Stimulated activated CD8-positive, alpha-beta memory T cell treated with anti-CD3 and anti-CD28 coated beads, Interleukin-15, amount 100 ng/mL, for 4 hours (primary cell): Measurements from ENCODE around the gene KRT76.
"Not testable (repeated sequence)": the region's sequence is repeated elsewhere in the genome, so short reads cannot be mapped to it uniquely, and the experiment has no call there.

Experiments used
- DNase-seq, 2 donors: peaks; one replicate each; pipeline ENCODE4 v3.0.0-alpha.2; 2020; ENCODE audit warnings: low read depth in 2 of 2

Gene KRT76

DNA sequence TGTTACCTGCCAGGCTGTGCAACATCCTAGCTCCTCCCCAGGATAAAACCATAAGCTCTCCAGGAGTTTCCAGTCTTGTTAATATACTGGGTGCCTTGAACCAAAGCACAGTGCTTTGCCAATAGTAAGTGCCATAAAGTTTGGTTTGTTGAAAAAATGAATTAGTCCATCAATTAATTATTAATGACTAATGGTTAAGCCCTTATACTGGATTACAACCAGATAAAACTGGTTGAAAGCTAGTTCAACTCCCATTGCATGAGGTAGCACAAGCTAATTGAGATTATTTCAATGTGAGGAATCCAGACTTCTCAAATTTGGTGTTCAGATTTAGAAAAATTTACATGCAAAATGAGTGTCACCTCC lies 20.4 kb upstream of the KRT76 start:
- DNase-seq: no peak

GRCh38 chr12:52796839-52797528 lies 19.8 kb upstream of the KRT76 start:
- no peak for DNase-seq

DNA sequence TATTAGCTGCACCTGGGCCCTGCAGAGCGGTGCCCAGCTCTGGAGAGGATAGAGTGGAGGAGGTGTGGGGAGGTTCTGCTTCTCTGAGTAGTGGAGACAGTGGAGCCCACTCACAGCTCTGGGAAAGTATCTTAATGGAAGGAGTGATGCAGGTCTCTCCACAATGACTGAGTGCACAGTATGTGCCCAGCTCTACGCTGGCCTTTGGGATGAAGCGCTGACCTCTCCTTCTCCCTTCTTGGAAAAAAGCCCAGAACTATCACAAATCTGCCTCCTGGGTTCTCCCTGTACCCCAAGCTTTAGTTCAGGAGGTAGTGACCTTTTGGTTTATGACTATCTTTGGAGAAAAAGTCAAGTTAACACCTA lies 19.3 kb upstream of the KRT76 start:
- DNase-seq: no peak

DNA sequence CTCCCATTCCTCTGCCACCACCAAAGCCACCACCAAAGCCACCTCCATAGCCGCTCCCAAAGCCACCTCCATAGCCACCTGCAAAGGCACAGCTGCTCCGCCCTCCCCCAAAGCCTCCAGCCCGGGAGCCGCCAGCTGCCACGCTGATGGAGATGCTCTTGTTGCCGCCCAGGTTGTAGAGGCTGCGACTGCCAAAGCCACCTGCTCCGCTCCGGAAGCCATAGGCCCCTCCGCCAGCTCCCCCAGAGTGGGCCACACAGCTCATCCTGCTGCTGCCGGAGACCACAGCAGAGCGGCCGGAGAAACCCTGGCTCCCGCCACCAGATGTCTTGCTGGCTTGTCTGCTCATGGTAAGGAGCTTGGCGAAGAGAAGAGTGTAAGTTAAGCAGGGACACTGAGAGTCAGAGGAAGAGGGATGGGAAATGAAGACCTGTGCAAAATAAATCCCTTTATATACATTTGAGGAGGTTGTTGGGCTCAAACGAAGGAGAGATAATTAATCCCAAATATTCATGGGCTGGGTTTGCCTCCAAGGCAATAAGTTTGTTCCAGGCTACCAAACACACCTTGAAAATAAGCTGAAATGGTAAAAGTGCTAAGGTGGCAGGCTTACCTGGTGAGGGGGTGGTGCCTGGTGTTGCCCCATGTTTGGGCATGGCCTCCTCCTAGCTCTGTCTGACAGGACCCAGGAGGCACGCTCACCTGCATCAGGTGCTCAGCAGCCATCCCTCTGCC lies 18.7 kb upstream of the KRT76 start, which contains the start of gene KRT3:
Gene KRT3 (minus strand): TSS at position 424 of the 735 bp plus-strand sequence. CDS start 75 bp downstream, at position 349.
- no peak for DNase-seq

GRCh38 chr12:52795332-52795674 lies 18.2 kb upstream of the KRT76 start:
- not testable (repeated sequence) for DNase-seq

GRCh38 chr12:52794479-52795331 lies 17.6 kb upstream of the KRT76 start:
- no peak for DNase-seq

- DNase-seq: no peak
These were observed 15.3 kb upstream of the KRT76 start for GRCh38 chr12:52792185-52793029.

GRCh38 chr12:52791271-52792184 lies 14.4 kb upstream of the KRT76 start:
- DNase-seq: no peak

DNA sequence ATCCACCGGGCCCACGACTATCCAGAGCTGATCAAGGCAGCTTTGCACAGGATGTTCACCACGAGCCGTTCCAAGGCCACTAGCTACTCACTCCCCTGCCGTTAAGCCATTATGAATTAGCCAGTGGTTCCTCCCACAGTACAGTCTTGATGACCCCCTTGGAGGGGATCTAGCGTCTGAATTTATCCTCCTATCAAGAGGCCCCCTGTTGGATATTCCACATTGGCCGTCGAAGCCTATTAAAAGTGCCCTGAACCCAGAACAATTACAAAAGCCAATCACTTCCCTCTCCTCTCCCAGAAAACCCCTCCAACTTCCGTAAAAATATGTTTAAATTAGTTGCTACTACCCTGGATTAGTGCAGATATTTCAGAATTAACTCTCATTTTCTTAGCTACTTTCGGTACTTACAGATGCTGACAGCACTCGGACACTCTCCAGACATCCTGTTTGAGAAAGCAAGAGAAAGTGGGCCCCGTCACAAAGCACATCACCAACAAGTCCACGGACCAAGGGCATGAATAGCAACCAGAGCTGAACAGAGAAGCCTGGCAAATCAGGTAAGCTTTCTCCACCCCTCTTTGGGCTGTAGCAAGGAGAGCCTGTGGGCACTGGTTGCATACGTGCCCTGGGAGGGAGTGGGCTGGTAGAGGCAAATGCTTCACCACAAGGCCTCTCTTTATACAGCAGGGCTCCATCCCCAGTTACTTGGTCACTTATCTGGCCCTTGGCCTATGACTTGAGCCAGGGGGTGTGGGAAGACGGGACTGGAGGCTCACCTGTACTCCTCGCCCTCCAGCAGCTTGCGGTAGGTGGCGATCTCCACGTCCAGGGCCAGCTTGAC lies 13.5 kb upstream of the KRT76 start:
- no peak for DNase-seq

DNA sequence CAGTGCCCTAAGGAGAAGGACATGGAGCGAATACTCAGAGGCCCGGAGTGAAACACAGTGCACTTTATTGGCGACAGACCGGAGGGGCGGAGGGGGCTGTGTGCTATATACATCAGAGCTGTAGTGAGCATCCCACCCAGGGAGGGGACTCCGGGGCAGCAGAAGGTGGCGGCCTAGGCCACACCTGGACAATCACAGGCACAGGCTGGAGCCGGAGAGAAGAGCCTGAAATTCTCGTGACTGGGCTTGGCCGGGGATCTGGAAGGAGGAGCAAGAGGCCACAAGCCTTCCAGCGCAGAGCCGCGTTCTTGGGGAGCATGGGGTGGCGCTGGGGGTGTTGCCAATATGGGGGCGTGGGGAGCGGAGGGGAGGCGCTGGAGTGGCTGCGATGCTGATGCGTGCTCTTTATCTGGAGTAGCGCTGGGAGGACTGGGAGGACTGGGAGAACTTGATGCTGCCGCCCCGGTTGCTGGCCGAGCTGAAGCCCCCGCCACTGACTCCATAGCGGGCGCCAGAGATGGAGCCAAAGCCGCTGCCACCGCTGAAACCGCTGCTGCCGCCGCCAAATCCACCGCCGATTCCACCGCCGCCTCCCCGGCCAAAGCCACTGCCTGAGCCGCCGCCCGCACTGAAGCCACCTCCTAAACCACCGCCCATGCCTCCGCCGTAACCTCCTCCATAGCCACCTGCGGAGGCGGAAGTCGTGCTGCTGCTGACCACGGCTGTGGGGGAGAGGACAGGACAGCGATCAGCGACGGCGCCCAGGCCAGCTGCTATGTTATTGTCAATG lies 12.7 kb upstream of the KRT76 start:
- no peak for DNase-seq

- no peak for DNase-seq
These were observed 11.9 kb upstream of the KRT76 start for GRCh38 chr12:52788876-52789636.

DNA sequence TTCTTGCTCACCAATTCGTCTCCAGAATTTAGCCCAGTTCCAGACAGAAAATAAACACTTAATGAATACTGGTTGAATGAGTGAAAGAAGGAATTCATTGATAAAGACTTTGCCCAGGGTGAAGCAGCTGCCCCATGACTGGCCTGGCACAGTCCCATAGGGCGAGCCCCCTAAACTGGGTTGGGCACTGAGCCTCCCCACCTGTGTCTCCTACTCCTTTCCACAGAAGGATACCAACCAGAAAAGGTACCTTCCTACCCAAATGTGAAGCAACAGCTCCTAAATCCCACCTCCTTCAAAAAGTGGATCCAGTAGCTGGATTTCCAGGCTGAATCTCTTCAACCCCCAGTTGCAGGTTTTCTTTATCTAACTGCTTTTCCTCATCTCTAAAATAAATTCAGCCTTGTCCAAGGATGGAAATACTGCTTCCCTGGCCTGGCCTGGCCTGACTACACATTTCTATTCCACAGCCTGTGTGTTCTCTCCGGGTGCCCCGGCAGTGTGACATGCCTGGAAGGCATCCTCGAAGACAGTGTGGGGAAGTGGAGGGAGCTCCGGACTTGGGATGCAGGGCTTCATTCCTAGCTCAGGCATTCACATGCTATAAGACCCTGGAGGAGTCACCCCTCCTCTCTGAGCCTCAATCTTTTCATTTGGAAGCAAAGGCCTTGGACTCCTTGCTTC lies 11.2 kb upstream of the KRT76 start:
- DNase-seq: no peak

DNA sequence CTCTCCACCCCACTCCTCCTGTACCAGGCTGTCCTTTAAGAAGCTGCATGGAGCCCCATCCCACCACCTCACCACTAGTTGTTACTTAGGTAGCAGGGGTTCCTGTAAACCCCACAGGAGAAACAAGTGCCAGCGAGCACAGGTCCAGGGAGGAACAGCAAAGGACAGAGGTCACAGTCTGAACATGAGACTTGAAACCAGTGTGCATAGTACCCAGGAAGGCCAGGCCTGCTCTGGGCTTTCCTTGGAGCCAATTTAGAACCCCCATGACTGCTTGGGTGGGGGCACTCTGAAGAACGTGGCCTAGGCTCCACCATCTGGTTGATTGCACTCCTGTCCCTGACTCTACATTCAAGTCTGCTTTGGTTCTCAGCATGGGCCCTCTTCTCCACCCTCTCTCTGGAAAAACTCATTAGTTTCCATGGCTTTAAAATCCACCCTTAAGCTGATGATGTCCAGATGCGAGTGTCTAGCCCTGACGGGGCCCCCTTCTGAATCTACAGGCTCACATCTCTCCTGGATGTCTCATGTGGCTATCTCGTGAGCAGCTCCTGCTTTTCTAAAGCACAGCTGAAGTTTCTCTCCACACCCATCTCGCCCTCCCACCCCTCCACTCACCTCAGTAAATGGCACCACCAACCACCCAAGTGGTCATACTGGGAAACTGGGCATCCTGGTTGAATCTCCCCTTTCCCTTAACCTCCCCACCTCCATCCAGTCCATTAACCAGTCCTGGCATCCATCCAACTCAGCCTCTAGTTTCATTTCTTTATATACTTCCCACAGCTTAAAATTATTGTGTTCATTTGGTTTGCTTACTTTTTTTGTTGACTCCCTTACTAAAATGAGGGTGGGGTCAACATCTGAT lies 10.4 kb upstream of the KRT76 start:
- DNase-seq: no peak

- DNase-seq: no peak
These were observed 7.8 kb upstream of the KRT76 start for GRCh38 chr12:52784909-52785308.

DNA sequence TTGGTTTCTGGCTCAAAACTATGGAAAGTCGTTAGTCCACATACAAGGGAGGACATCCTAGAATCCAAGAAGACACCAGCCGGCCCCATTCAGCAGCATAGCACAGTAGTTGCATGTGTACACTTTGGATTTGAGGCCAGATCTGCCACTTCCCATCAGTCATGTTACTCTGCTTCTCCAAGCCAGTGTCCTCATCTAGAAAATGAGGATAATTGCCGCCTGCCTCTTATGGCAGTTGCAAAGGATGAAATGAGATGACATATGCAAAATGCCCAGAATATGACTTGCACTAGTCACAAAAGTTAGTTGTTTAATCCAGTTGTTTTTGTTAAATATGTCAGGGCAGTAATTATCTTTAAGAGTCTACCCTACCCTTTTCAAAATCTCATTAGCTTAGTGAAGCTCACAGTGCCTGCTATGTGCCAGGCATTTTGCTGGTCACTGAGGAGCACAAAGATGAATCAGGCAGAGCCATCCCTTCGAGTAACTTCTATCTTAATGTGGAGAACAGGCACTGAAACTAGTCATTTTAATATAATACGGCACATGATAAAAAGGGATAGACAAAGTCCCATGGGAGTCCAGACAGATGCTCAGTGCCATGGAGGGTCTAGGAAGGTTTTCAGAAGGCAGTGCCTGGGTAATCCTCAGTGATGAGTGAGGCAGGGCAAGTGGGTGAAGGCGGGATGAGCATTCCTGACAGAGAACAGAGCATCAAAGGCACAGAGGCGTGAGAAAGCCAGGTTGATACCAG lies 6.6 kb upstream of the KRT76 start:
- no peak for DNase-seq

- no peak for DNase-seq
These were observed 5.4 kb upstream of the KRT76 start for GRCh38 chr12:52782502-52782901.
